Measurements from ENCODE around the gene ESR1.
A peak's percentile ranks its signal among the peaks of the same experiment; 100 is the strongest.
"Not testable (repeated sequence)": the region's sequence is repeated elsewhere in the genome, so short reads cannot be mapped to it uniquely, and the experiment has no call there.

Gene ESR1

DNA sequence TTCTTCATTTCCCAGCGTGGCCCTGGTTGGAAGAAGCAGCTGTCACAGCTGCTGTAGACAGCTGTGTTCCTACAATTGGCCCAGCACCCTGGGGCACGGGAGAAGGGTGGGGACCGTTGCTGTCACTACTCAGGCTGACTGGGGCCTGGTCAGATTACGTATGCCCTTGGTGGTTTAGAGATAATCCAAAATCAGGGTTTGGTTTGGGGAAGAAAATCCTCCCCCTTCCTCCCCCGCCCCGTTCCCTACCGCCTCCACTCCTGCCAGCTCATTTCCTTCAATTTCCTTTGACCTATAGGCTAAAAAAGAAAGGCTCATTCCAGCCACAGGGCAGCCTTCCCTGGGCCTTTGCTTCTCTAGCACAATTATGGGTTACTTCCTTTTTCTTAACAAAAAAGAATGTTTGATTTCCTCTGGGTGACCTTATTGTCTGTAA is 292.7 kb downstream of the ESR1 start:
- DNase-seq: no peak

- no peak for DNase-seq
These were observed 300.5 kb downstream of the ESR1 start for GRCh38 chr6:152107973-152108372.

- DNase-seq: no peak
These were observed 303.7 kb downstream of the ESR1 start for GRCh38 chr6:152110886-152111820.

DNA sequence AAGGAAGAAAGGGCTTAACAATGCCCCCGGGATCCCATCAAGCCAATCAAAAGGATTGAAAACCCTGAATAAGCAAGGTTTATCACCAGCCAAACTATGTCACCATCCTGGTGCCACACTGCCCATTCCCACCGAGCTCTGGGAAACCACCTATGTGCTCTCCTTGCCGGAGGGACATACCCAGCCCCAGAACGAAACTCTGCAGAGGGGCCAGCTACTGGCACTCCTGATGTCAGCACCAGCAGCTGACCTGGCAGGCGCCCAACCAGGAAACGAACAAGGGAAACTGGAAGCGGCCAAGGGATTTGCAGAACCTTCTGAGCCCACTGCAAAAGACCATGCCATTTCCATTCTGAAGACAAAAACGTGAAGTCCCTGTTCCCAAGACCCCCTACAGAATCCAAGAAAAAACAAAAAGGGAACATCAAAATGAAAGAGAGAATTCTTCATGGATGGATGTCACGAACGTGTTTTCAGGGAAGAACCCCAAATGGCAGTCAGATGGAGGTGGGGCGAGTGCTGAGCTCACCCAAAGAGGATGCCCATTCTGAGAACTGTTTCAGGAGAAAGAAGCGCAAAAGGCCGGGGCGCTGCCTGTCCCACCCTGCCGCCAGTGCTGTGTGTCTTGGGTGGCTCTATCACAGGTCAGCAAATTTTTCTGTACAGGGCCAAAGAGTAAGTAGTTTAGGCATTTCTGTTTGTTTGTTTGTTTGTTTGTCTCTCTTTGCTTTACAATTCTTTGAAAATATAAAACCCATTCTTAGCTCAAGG is 305.2 kb downstream of the ESR1 start:
- peak; percentile 41 for DNase-seq

GRCh38 chr6:152117156-152118133 is 310.0 kb downstream of the ESR1 start:
- DNase-seq: no peak

GRCh38 chr6:152118224-152118623 is 310.7 kb downstream of the ESR1 start:
- no peak for DNase-seq

- no peak for DNase-seq
These were observed 311.2 kb downstream of the ESR1 start for GRCh38 chr6:152118678-152119077.

- no peak for DNase-seq
These were observed 312.3 kb downstream of the ESR1 start for GRCh38 chr6:152119831-152120230.

GRCh38 chr6:152121910-152122309 is 314.4 kb downstream of the ESR1 start:
- no peak for DNase-seq

DNA sequence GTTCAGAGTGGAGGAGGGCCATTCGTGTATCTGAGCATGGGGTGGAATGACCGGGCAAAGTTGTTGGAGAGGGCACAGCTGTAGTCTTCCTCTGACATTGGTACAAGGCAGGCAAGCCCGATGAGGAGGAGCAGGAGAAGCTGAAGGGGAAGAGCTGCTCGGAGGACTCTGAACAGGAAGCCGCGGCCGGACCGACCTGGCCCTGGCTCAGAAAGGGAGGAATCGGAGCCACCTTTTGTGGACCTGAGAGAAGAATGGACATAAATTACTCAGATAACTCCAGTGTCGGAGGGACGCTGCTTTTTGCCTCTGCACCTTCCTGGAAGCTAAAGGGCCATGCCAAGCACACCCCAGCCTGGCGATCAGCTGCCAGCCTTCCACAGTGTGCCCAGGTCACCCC is 315.0 kb downstream of the ESR1 start:
- no peak for DNase-seq

GRCh38 chr6:152123076-152123475 is 315.6 kb downstream of the ESR1 start:
- no peak for DNase-seq

GRCh38 chr6:152124429-152125074 is 317.1 kb downstream of the ESR1 start:
- no peak for DNase-seq

- DNase-seq: no peak
These were observed 320.1 kb downstream of the ESR1 start for GRCh38 chr6:152127432-152128165.

DNA sequence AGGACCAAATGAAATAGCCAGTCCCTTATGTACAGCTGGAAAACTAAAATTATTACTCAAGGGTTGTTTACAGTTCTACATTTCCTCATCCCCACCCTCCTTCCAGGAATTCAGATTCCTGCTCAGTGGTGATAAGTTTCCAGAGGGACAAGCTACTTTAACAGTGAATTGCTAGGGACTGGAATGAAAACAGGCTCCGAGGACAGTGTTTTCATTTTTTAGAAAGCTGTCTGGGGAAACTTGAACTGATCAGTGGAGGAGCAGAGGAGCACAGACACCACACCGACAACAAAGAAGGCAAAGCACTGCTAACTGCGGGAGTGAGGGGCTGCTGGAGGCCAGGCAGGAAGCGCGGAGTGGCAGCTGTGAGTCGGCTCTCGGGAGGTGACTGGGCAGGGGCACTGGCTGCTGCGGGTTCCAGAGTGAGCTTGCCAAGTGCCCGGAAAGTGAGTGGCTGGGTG is 322.2 kb downstream of the ESR1 start:
- DNase-seq: no peak

DNA sequence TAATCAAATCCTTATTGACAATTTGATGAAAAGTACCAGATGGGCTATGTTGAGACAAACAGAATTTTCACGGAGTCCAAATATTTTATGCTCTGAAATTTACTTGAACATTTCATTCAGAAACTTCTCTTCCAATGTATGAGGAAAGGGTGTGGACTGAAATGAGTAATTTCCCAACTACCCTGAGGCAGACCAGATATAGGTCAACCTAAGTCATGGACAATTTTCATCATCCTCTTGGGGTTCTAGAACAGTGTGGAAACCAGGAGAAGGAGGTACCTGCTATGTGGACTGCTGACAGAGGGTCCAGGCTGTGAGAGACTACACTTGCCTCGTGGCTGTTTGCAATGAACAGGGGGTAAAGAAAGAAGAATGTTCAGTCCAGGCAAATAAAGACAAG is 323.0 kb downstream of the ESR1 start:
- DNase-seq: no peak

GRCh38 chr6:152135755-152136448 is 328.4 kb downstream of the ESR1 start:
- DNase-seq: peak; percentile 52

DNA sequence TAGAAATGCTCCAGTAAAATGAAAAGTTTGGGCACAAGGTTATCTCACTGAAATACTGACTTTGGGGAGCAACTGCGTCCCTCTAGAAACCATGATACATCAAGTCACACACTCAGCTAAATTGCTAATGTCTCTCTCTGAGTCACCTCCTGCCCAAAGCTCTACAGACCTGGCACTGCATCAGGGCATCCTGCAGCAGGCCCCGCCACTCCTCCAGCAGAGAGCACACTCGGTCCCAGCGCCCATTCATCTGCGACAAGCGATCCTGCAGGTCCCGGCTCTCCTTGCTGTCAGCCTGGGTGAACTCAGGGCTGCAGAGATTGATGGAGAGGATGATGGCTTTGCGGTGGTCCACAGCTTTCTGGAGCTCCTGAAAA is 329.0 kb downstream of the ESR1 start:
- peak; percentile 62 for DNase-seq

DNA sequence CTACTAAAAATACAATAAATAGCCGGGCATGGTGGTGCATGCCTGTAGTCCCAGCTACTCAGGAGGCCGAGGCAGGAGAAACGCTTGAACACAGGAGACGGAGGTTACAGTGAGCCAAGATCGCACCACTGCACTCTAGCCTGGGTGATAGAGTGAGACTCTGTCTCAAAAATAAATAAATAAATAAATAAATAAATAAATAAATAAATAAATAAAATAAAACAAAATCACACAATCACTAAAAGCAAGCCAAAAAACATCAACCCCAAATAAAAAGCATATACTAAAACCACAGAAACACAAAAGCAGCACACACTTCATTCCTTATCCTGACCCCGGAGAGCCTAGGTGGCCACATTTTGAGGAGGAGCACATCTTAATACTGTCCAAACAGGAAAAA is 330.9 kb downstream of the ESR1 start:
- DNase-seq: not testable (repeated sequence)

DNA sequence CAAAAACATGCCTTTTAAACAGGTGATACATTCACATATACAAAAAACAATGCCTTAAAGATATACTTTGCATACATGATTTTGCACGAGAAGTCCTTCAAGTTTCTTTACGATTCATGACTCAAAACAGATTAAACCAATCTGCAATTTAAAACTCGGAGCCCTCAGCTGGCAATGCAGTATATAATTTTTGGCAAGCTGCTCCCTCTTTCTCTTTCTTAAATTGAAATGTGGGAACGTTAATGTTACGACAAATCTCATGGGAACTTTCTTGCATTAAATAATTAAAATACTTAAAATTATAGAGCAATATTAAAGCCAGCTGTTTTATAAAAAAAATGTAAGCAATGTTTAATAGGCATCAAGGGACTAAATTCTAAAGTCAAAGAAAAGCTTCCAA is 334.6 kb downstream of the ESR1 start:
- no peak for DNase-seq

DNA sequence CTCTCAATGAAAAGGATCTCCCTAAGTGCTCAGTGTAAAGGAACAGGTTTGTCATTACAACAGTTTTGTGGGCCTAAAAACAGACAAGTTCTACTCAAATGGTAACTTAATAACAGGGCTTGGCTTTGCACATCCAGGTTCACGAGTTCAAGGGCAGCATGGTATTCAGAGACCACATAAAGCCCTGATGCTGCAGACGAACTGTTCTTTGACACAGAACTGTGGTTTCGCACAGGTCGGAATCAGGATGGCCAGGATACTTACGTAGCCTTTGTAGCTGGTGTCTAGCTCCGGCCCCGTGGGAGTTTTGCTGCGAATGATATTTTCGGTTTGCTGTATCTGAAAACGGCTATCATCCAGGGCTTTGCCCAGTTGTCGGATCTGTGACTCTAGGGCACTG is 335.9 kb downstream of the ESR1 start:
- no peak for DNase-seq

- no peak for DNase-seq
These were observed 338.9 kb downstream of the ESR1 start for GRCh38 chr6:152146385-152146784.

Data from NCI-H2029 (cell line).